HepG2 (cell line): ENCODE data around the gene TOP1. TPM values are rescaled to one million over a fixed set of nuclear protein-coding genes. Genes with fewer than 3 reads are reported as not detected.
A peak's percentile ranks its signal among the peaks of the same experiment; 100 is the strongest.

Experiments
- HOXA7 ChIP-seq: sonication (generic); formaldehyde crosslinking; IDR thresholded peaks from 2 replicates; pipeline ENCODE4 v1.8.1; 2022; ENCODE audit warnings: mild to moderate bottlenecking, missing genetic modification reagents, moderate library complexity
- MEF2D ChIP-seq: sonication (generic); formaldehyde crosslinking; IDR thresholded peaks from 2 replicates; pipeline ENCODE4 v1.5.1; 2020; ENCODE audit warnings: mild to moderate bottlenecking, missing genetic modification reagents
- NR3C1 ChIP-seq: sonication (generic); formaldehyde crosslinking; IDR thresholded peaks from 2 replicates; pipeline ENCODE4 v1.4.0; 2020; ENCODE audit warnings: missing genetic modification reagents
- PAF1 ChIP-seq: IDR thresholded peaks from 2 replicates; pipeline ENCODE4 v1.6.1; 2016; ENCODE audit warnings: missing genetic modification reagents, missing compliant biosample characterization
- RFX5 ChIP-seq: IDR thresholded peaks from 2 replicates; pipeline ENCODE4 v1.6.1; 2011; ENCODE audit warnings: low read depth, low read length, improper control_type of control experiment
- SNRNP70 ChIP-seq: fragments of 200-400 bp; formaldehyde crosslinking; IDR thresholded peaks from 2 replicates; pipeline ENCODE4 v1.6.1; 2017; ENCODE audit warnings: mild to moderate bottlenecking, low read depth, low read length, moderate library complexity
- ZC3H13 ChIP-seq: sonication (generic); formaldehyde crosslinking; IDR thresholded peaks from 2 replicates; pipeline ENCODE4 v1.8.1; 2023; ENCODE audit warnings: mild to moderate bottlenecking, missing genetic modification reagents, moderate library complexity
- ZFX ChIP-seq: sonication (generic); formaldehyde crosslinking; IDR thresholded peaks from 2 replicates; pipeline ENCODE4 v1.4.0; 2020; ENCODE audit warnings: mild to moderate bottlenecking, low read depth, missing genetic modification reagents, moderate library complexity
- ZNF136 ChIP-seq: sonication (generic); formaldehyde crosslinking; IDR thresholded peaks from 2 replicates; pipeline ENCODE4 v1.8.1; 2022; ENCODE audit warnings: low read depth, mild to moderate bottlenecking, moderate library complexity, missing genetic modification reagents
- ZNF143 ChIP-seq: sonication (generic); formaldehyde crosslinking; IDR thresholded peaks from 2 replicates; pipeline ENCODE4 v1.4.0; 2020; ENCODE audit warnings: missing genetic modification reagents
- ZNF225 ChIP-seq: sonication (generic); formaldehyde crosslinking; IDR thresholded peaks from 2 replicates; pipeline ENCODE4 v1.4.0; 2020; ENCODE audit warnings: mild to moderate bottlenecking, missing genetic modification reagents
- ZNF232 ChIP-seq: sonication (generic); formaldehyde crosslinking; IDR thresholded peaks from 2 replicates; pipeline ENCODE4 v1.4.0; 2020; ENCODE audit warnings: missing genetic modification reagents, borderline replicate concordance
- ZNF337 ChIP-seq: sonication (generic); formaldehyde crosslinking; IDR thresholded peaks from 2 replicates; pipeline ENCODE4 v1.5.1; 2020; ENCODE audit warnings: missing genetic modification reagents, low read depth, mild to moderate bottlenecking, borderline replicate concordance
- ZNF746 ChIP-seq: sonication (generic); formaldehyde crosslinking; IDR thresholded peaks from 2 replicates; pipeline ENCODE4 v1.8.0; 2022; ENCODE audit warnings: mild to moderate bottlenecking, missing genetic modification reagents
- ZNF776 ChIP-seq: sonication (generic); formaldehyde crosslinking; IDR thresholded peaks from 2 replicates; pipeline ENCODE4 v1.4.0; 2020; ENCODE audit warnings: mild to moderate bottlenecking, missing genetic modification reagents
- polyA plus RNA-seq, 8 experiments: library from polyadenylated mRNA; depleted of rRNA in 3 of 8; stranded (reverse) in 7 of 8; unstranded in 1 of 8; fragments of >200 nt; fragmentation: Illumina TruSeq in 4 of 8; extraction: Trizol in 4 of 8; gene quantifications; 2 replicates each; pipeline versions ENCODE4 v1.2.1 to v1.2.3, GENCODE V29; 2011 to 2016; ENCODE audit warnings: low read depth in 4 of 8, missing spikeins in 1 of 8, mixed read lengths in 1 of 8; ENCODE audit not compliant: insufficient read depth in 1 of 8
- total RNA-seq, 5 experiments: library from RNA; depleted of rRNA; stranded (reverse); fragments of >200 nt; fragmentation: Illumina TruSeq; extraction: Trizol; gene quantifications; 2 replicates each; pipeline ENCODE4 v1.2.3, GENCODE V29; 2016; ENCODE audit warnings: low read depth in 1 of 5
- TF ChIP-seq, protein P1 (sequence below): IDR thresholded peaks from 2 replicates; pipeline ENCODE4 v1.6.1; 2016
- TF ChIP-seq, protein P2 (sequence below): sonication (generic); formaldehyde crosslinking; IDR thresholded peaks from 2 replicates; pipeline ENCODE4 v1.4.0; 2020; ENCODE audit warnings: missing genetic modification reagents
- TF ChIP-seq, protein P3 (sequence below): sonication (generic); formaldehyde crosslinking; IDR thresholded peaks from 2 replicates; pipeline ENCODE4 v1.4.0; 2020; ENCODE audit warnings: mild to moderate bottlenecking, missing genetic modification reagents
- TF ChIP-seq, protein P4 (sequence below): sonication (generic); formaldehyde crosslinking; IDR thresholded peaks from 2 replicates; pipeline ENCODE4 v1.5.0; 2020; ENCODE audit warnings: missing genetic modification reagents

The TOP1 gene
- total and polyA plus RNA-seq, 2 of the 13 experiments (the other 11 are each of a cell fraction or from before 2014, with no cell fraction given), result 10.2 to 19.4 TPM

DNA sequence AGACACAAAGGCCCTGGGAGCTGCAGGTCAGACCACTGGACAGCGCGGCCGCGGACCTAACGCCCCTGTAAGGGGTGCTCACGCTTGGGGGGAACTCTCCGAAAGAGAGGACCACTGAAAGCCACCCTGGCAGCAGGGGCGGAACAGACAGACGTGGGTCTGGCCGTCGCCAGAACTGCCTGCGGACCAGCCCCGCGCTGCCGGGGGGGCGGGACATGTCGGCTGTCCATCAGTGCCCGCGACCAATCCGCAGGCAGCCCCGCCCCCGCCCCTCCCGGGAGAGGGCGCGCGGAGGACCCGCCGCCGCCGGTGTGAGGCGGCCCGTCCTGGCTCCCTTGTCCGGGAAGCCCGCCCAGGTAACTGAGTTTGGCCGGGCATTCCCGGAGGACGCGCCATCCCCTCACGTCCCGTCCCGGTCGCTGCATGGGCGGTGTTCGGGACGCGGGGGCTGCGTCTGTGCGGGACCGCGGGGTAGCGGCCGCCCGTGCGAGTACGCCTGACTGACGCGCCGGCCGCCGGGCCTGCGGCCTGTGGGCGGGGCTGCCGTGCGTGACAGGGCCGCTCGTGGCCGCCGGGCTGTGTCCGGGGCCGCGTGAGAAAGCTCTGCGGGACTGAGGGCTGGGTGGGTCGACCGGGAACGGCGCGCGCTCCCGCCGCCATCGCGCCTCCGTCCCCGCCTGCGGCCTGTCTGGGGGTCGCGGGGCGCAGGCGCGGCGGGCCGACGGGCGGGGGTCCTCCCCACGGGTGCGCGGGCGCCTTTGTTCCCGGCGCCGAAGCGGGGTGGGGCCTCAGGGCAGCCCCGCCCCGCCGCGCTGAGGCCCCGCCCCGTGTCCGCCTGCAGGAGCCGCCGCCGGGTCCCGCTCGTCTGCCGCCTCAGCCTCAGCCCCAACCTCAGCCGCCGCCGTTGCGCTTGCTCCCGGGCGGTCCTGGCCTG is 108.3 kb downstream of the TOP1 start, which contains the start of gene PLCG1 (continued):
- TF ChIP-seq, protein P1, sequence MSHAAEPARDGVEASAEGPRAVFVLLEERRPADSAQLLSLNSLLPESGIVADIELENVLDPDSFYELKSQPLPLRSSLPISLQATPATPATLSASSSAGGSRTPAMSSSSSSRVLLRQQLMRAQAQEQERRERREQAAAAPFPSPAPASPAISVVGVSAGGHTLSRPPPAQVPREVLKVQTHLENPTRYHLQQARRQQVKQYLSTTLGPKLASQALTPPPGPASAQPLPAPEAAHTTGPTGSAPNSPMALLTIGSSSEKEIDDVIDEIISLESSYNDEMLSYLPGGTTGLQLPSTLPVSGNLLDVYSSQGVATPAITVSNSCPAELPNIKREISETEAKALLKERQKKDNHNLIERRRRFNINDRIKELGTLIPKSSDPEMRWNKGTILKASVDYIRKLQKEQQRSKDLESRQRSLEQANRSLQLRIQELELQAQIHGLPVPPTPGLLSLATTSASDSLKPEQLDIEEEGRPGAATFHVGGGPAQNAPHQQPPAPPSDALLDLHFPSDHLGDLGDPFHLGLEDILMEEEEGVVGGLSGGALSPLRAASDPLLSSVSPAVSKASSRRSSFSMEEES (CRISPR knock-in tag), result peak; percentile 25; the same call in 1 of the 2 replicates
- TF ChIP-seq, protein P2, sequence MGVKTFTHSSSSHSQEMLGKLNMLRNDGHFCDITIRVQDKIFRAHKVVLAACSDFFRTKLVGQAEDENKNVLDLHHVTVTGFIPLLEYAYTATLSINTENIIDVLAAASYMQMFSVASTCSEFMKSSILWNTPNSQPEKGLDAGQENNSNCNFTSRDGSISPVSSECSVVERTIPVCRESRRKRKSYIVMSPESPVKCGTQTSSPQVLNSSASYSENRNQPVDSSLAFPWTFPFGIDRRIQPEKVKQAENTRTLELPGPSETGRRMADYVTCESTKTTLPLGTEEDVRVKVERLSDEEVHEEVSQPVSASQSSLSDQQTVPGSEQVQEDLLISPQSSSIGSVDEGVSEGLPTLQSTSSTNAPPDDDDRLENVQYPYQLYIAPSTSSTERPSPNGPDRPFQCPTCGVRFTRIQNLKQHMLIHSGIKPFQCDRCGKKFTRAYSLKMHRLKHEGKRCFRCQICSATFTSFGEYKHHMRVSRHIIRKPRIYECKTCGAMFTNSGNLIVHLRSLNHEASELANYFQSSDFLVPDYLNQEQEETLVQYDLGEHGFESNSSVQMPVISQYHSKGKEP (CRISPR knock-in tag), result no peak
- TF ChIP-seq ZNF776 (peak; percentile 67; the same call in 1 of the 2 replicates), MEF2D (CRISPR knock-in tag) (peak; percentile 85), ZFX (CRISPR knock-in tag) (peak; percentile 97), ZNF225 (CRISPR knock-in tag) (no peak; the same call in 1 of the 2 replicates), ZC3H13 (CRISPR knock-in tag) (peak; percentile 58), ZNF337 (CRISPR knock-in tag) (no peak), ZNF746 (CRISPR knock-in tag) (0 out of 2 replicates have a peak, but pooled peaks have one; percentile 79), RFX5 (0 out of 2 replicates have a peak, but pooled peaks have one; percentile 3), PAF1 (no peak), NR3C1 (CRISPR knock-in tag) (no peak), ZNF136 (CRISPR knock-in tag) (0 out of 2 replicates have a peak, but pooled peaks have one; percentile 16), HOXA7 (no peak), SNRNP70 (no peak), ZNF232 (CRISPR knock-in tag) (peak; percentile 85), ZNF143 (CRISPR knock-in tag) (0 out of 2 replicates have a peak, but pooled peaks have one; percentile 28)
- TF ChIP-seq, protein P3, sequence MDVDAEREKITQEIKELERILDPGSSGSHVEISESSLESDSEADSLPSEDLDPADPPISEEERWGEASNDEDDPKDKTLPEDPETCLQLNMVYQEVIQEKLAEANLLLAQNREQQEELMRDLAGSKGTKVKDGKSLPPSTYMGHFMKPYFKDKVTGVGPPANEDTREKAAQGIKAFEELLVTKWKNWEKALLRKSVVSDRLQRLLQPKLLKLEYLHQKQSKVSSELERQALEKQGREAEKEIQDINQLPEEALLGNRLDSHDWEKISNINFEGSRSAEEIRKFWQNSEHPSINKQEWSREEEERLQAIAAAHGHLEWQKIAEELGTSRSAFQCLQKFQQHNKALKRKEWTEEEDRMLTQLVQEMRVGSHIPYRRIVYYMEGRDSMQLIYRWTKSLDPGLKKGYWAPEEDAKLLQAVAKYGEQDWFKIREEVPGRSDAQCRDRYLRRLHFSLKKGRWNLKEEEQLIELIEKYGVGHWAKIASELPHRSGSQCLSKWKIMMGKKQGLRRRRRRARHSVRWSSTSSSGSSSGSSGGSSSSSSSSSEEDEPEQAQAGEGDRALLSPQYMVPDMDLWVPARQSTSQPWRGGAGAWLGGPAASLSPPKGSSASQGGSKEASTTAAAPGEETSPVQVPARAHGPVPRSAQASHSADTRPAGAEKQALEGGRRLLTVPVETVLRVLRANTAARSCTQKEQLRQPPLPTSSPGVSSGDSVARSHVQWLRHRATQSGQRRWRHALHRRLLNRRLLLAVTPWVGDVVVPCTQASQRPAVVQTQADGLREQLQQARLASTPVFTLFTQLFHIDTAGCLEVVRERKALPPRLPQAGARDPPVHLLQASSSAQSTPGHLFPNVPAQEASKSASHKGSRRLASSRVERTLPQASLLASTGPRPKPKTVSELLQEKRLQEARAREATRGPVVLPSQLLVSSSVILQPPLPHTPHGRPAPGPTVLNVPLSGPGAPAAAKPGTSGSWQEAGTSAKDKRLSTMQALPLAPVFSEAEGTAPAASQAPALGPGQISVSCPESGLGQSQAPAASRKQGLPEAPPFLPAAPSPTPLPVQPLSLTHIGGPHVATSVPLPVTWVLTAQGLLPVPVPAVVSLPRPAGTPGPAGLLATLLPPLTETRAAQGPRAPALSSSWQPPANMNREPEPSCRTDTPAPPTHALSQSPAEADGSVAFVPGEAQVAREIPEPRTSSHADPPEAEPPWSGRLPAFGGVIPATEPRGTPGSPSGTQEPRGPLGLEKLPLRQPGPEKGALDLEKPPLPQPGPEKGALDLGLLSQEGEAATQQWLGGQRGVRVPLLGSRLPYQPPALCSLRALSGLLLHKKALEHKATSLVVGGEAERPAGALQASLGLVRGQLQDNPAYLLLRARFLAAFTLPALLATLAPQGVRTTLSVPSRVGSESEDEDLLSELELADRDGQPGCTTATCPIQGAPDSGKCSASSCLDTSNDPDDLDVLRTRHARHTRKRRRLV (CRISPR knock-in tag), result peak; percentile 56; the same call in 1 of the 2 replicates
- TF ChIP-seq, protein P4, sequence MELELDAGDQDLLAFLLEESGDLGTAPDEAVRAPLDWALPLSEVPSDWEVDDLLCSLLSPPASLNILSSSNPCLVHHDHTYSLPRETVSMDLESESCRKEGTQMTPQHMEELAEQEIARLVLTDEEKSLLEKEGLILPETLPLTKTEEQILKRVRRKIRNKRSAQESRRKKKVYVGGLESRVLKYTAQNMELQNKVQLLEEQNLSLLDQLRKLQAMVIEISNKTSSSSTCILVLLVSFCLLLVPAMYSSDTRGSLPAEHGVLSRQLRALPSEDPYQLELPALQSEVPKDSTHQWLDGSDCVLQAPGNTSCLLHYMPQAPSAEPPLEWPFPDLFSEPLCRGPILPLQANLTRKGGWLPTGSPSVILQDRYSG (CRISPR knock-in tag), result peak; percentile 97
